B cell (primary cell): ENCODE results near the gene VSTM2L. TPM values are rescaled to one million over a fixed set of nuclear protein-coding genes. Genes with fewer than 3 reads are reported as not detected.

ENCODE experiments used
- ATAC-seq: fragments of 200-7000 bp; cut with Tn5 transposase; one replicate; pipeline ENCODE4 v1.10.0; 2021; ENCODE audit warnings: low read depth, mild to moderate bottlenecking, moderate number of reproducible peaks, moderate library complexity
- CTCF ChIA-PET: fragments of 350-600 bp; sonication (Branson Sonifier 250); formaldehyde crosslinking; loops from one replicate; lab custom pipeline; 2021; ENCODE audit warnings: antibody characterized with exemption, inconsistent platforms; lab: Charles Lee
- POLR2A ChIA-PET: fragments of 350-600 bp; sonication (Branson Sonifier 250); formaldehyde crosslinking; loops from one replicate; lab custom pipeline; 2021; ENCODE audit warnings: antibody characterized with exemption; lab: Charles Lee
- DNase-seq: peaks from one replicate; pipeline ENCODE4 v3.0.0; 2013
- H2AFZ ChIP-seq: 2 replicates; pipeline ENCODE4 v1.6.1; 2012; ENCODE audit warnings: mild to moderate bottlenecking, low read depth, low read length; ENCODE audit not compliant: insufficient read depth, poor library complexity, severe bottlenecking
- H3K27ac ChIP-seq, 2 donors: 1 replicate in 1 of 2; 2 replicates in 1 of 2; pipeline ENCODE4 v1.5.1; 2012 to 2013; ENCODE audit warnings: low read length in 2 of 2, mild to moderate bottlenecking in 2 of 2, moderate library complexity in 1 of 2
- H3K27me3 ChIP-seq, 4 experiments: fragments of 200-600 bp in 1 of 4; sonication (generic) in 1 of 4; replicated peaks in 1 of 4; 1 replicate in 2 of 4; 2 replicates in 2 of 4; pipeline versions ENCODE4 v1.6.1 to v1.7.0; 2013 to 2016; ENCODE audit warnings: low read length in 3 of 4, mild to moderate bottlenecking in 2 of 4, mixed read lengths in 1 of 4, moderate library complexity in 1 of 4; ENCODE audit not compliant: insufficient read depth in 4 of 4, control insufficient read depth in 3 of 4; ENCODE audit errors: control extremely low read depth in 1 of 4
- H3K36me3 ChIP-seq, 2 experiments: replicated peaks in 1 of 2; 1 replicate in 1 of 2; 2 replicates in 1 of 2; pipeline versions ENCODE4 v1.6.1 to v1.7.1; 2013; ENCODE audit warnings: low read length in 1 of 2; ENCODE audit not compliant: insufficient read depth in 2 of 2, control insufficient read depth in 1 of 2; ENCODE audit errors: control extremely low read depth in 1 of 2, extremely low read depth in 1 of 2
- H3K4me1 ChIP-seq, 2 donors: fragments of 200-600 bp in 1 of 2; sonication (generic) in 1 of 2; 1 replicate in 1 of 2; 2 replicates in 1 of 2; pipeline versions ENCODE4 v1.5.1 to v1.6.1; 2013 to 2017; ENCODE audit warnings: low read length in 2 of 2; ENCODE audit not compliant: control insufficient read depth in 2 of 2, insufficient read depth in 2 of 2
- H3K4me2 ChIP-seq: replicated peaks from 2 replicates; pipeline ENCODE3; 2012; ENCODE audit warnings: mild to moderate bottlenecking, low read depth, low read length; ENCODE audit not compliant: poor library complexity, severe bottlenecking
- H3K4me3 ChIP-seq, 5 experiments: fragments of 200-600 bp in 1 of 5; sonication (generic) in 1 of 5; 1 replicate in 3 of 5; 2 replicates in 2 of 5; pipeline versions ENCODE4 v1.5.1 to v1.7.0; 2011 to 2016; ENCODE audit warnings: low read length in 4 of 5, mild to moderate bottlenecking in 4 of 5, low read depth in 2 of 5, control low read depth in 1 of 5, moderate library complexity in 1 of 5; ENCODE audit not compliant: insufficient read depth in 1 of 5; ENCODE audit errors: control extremely low read depth in 1 of 5, extremely low read depth in 1 of 5
- H3K79me2 ChIP-seq: fragments of 200-600 bp; sonication (generic); one replicate; pipeline ENCODE4 v1.6.0; 2016; ENCODE audit warnings: low read length; ENCODE audit not compliant: control insufficient read depth, insufficient read depth
- H3K9ac ChIP-seq: fragments of 200-600 bp; sonication (generic); 2 replicates; pipeline ENCODE4 v1.6.1; 2017; ENCODE audit warnings: mild to moderate bottlenecking, low read length, moderate library complexity
- H3K9me3 ChIP-seq, 3 donors: one replicate each; pipeline versions ENCODE4 v1.6.1 to v1.7.1; 2013; ENCODE audit warnings: low read length in 2 of 3; ENCODE audit not compliant: control insufficient read depth in 2 of 3, insufficient read depth in 1 of 3; ENCODE audit errors: control extremely low read depth in 1 of 3
- H4K20me1 ChIP-seq: 2 replicates; pipeline ENCODE4 v1.6.0; 2012; ENCODE audit warnings: mild to moderate bottlenecking, low read length; ENCODE audit not compliant: insufficient read depth, control insufficient read depth, poor library complexity, severe bottlenecking
- H3K27ac Mint-ChIP-seq: one replicate; pipeline ENCODE4 v1.8.0; 2021; ENCODE audit warnings: mixed read lengths
- H3K27me3 Mint-ChIP-seq: one replicate; pipeline ENCODE4 v1.8.0; 2021; ENCODE audit warnings: mixed read lengths
- H3K4me1 Mint-ChIP-seq: one replicate; pipeline ENCODE4 v1.8.0; 2021; ENCODE audit warnings: mixed read lengths
- H3K4me3 Mint-ChIP-seq: one replicate; pipeline ENCODE4 v1.8.0; 2021; ENCODE audit warnings: mixed read lengths
- H3K9me3 Mint-ChIP-seq: one replicate; pipeline ENCODE4 v1.8.0; 2022; ENCODE audit warnings: mixed read lengths; ENCODE audit not compliant: insufficient read depth
- CTCF ChIP-seq: fragments of 200-600 bp; IDR thresholded peaks from one replicate; pipeline ENCODE4 v1.8.0; 2022; ENCODE audit warnings: antibody characterized with exemption, mild to moderate bottlenecking
- EZH2 ChIP-seq: IDR thresholded peaks from 2 replicates; pipeline ENCODE4 v1.6.1; 2012; ENCODE audit warnings: borderline replicate concordance, low read depth, mild to moderate bottlenecking, moderate library complexity, low read length; ENCODE audit not compliant: insufficient read depth, poor library complexity, severe bottlenecking
- WGBS: methylation state at CpG from one replicate; pipeline ENCODE4 v1.1.5; 2013; ENCODE audit warnings: missing lambda C conversion rate; ENCODE audit not compliant: insufficient coverage; 5-methylcytosine and 5-hydroxymethylcytosine counted together
- intact Hi-C: fragments of 100-400 bp; cut with micrococcal nuclease; formaldehyde crosslinking; loops from one replicate; pipeline ENCODE4 v1.10.0; 2022
- polyA plus RNA-seq: library from polyadenylated mRNA; depleted of rRNA; stranded (reverse); fragments of >200 nt; gene quantifications from 2 replicates; pipeline ENCODE4 v1.2.3, GENCODE V29; 2012
- total RNA-seq, 2 donors: library from RNA; stranded (reverse); fragments of 120-200 nt in 1 of 2; gene quantifications; 1 replicate in 1 of 2; 2 replicates in 1 of 2; pipeline versions ENCODE4 v1.2.3 to v1.2.4, GENCODE V29; 2013 to 2022

VSTM2L gene
- total and polyA plus RNA-seq, 2 donors (not counting 1 experiment from before 2014, with no cell fraction given) = 0.25 TPM; not detected in 1

GRCh38 chr20:37992802-37993409 is 90.0 kb downstream of the VSTM2L start:
- DNase-seq (peak; percentile 61), ATAC-seq (peak; percentile 47)
- Mint-ChIP-seq H3K9me3 (no peaks in the 10 kb centered on the region), H3K27ac (no peak overlapping the region), H3K27me3 (no peaks in the 10 kb centered on the region), H3K4me3 (no peak overlapping the region), H3K4me1 (peaks cover 18% of the 10 kb centered on the region)
- no peak overlapping the region for H3K4me2 ChIP-seq
- no peak for TF ChIP-seq EZH2
- peak; percentile 80 for TF ChIP-seq CTCF
- H3K9ac ChIP-seq = no peak overlapping the region
- no peak overlapping the region for H2AFZ ChIP-seq
- POLR2A ChIA-PET = interaction anchor here (0.6 kb wide), 1 partner anchor 811 kb away, joined by 6 read pairs; no protein-coding TSS in a partner anchor
- H3K4me3 ChIP-seq = no peak overlapping the region
- H3K27me3 ChIP-seq = no peaks in the 10 kb centered on the region
- H3K27ac ChIP-seq = no peak overlapping the region
- intact Hi-C loops = loop anchor here (5.0 to 10.0 kb wide), 2 partner anchors 236 to 798 kb away; no protein-coding TSS in a partner anchor
- H3K79me2 ChIP-seq = no peaks in the 10 kb centered on the region
- no peaks in the 10 kb centered on the region for H3K9me3 ChIP-seq
- CTCF ChIA-PET = interaction anchor here (0.6 to 5.6 kb wide), 19 partner anchors 9 to 821 kb away, joined by 3 to 87 read pairs (median 4); partner anchors contain the start of gene VSTM2L
- peaks cover 4 to 72% of the 10 kb centered on the region in 2 experiments for H3K36me3 ChIP-seq
- peaks cover 6% of the 10 kb centered on the region for H4K20me1 ChIP-seq
- peaks cover 13 to 18% of the 10 kb centered on the region in 2 donors for H3K4me1 ChIP-seq
- 79% methylated on average over 4 of the region's 5 CpGs for WGBS

GRCh38 chr20:37994512-37994911 is 91.6 kb downstream of the VSTM2L start:
- Mint-ChIP-seq H3K4me3 (no peak overlapping the region), H3K27me3 (no peaks in the 10 kb centered on the region), H3K4me1 (peaks cover 18% of the 10 kb centered on the region), H3K27ac (no peak overlapping the region), H3K9me3 (no peaks in the 10 kb centered on the region)
- DNase-seq (no peak), ATAC-seq (no peak)
- TF ChIP-seq EZH2 (no peak), CTCF (no peak)
- no peak overlapping the region for H3K4me3 ChIP-seq
- CTCF ChIA-PET = interaction anchor here (0.7 to 5.6 kb wide), 6 partner anchors 11 to 518 kb away, joined by 3 to 87 read pairs (median 4); no protein-coding TSS in a partner anchor
- intact Hi-C loops = loop anchor here (5.0 to 10.0 kb wide), 2 partner anchors 237 to 800 kb away; no protein-coding TSS in a partner anchor
- peaks cover 13 to 18% of the 10 kb centered on the region in 2 donors for H3K4me1 ChIP-seq
- POLR2A ChIA-PET = no interaction called here
- no peaks in the 10 kb centered on the region for H3K79me2 ChIP-seq
- H3K9ac ChIP-seq = no peak overlapping the region
- peaks cover 6% of the 10 kb centered on the region for H4K20me1 ChIP-seq
- no peak overlapping the region for H2AFZ ChIP-seq
- no peaks in the 10 kb centered on the region for H3K9me3 ChIP-seq
- H3K36me3 ChIP-seq = peaks cover 4 to 71% of the 10 kb centered on the region in 2 experiments
- no peak overlapping the region for H3K4me2 ChIP-seq
- H3K27ac ChIP-seq = no peak overlapping the region
- 98% methylated on average over 4 of the region's 4 CpGs for WGBS
- H3K27me3 ChIP-seq = no peaks in the 10 kb centered on the region
